SK-N-SH treated with all-trans-retinoic acid at 6 μM for 48 hours (cell line): ENCODE data around the gene CLDN15.

Source experiments
- ATAC-seq: fragments of 200-7000 bp; cut with Tn5 transposase; 3 replicates; pipeline ENCODE4 v1.9.1; 2020; ENCODE audit warnings: mild to moderate bottlenecking, moderate library complexity
- ARNTL ChIP-seq: fragments of 450-650 bp; formaldehyde crosslinking; IDR thresholded peaks from 2 replicates; pipeline ENCODE4 v1.5.0; 2020; ENCODE audit warnings: low read depth, mild to moderate bottlenecking, moderate library complexity, borderline replicate concordance
- BACH2 ChIP-seq: fragments of 250-450 bp; sonication (Bioruptor Pico); IDR thresholded peaks from 2 replicates; pipeline ENCODE4 v1.9.0; 2021; ENCODE audit warnings: mild to moderate bottlenecking, borderline replicate concordance
- CSDC2 ChIP-seq: fragments of 250-450 bp; sonication (Bioruptor Pico); IDR thresholded peaks from 2 replicates; pipeline ENCODE4 v1.5.0; 2020; ENCODE audit warnings: mild to moderate bottlenecking, moderate library complexity
- ESRRG ChIP-seq: fragments of 250-450 bp; sonication (Bioruptor Pico); IDR thresholded peaks from 2 replicates; pipeline ENCODE4 v1.6.1; 2021; ENCODE audit warnings: mild to moderate bottlenecking
- GLIS3 ChIP-seq: fragments of 250-450 bp; sonication (Bioruptor Pico); IDR thresholded peaks from 2 replicates; pipeline ENCODE4 v1.5.0; 2020; ENCODE audit warnings: mild to moderate bottlenecking, moderate library complexity
- ISL1 ChIP-seq: fragments of 250-450 bp; sonication (Bioruptor Pico); IDR thresholded peaks from 2 replicates; pipeline ENCODE4 v2.1.2; 2022; ENCODE audit warnings: mild to moderate bottlenecking, moderate library complexity
- OSR1 ChIP-seq: fragments of 250-450 bp; sonication (Bioruptor Pico); IDR thresholded peaks from 2 replicates; pipeline ENCODE4 v1.8.0; 2022; ENCODE audit warnings: moderate library complexity, mild to moderate bottlenecking, inconsistent platforms
- PPARA ChIP-seq: fragments of 250-450 bp; sonication (Bioruptor Pico); IDR thresholded peaks from 2 replicates; pipeline ENCODE4 v1.5.0; 2020; ENCODE audit warnings: mild to moderate bottlenecking, borderline replicate concordance
- RARB ChIP-seq: fragments of 250-450 bp; sonication (Bioruptor Pico); IDR thresholded peaks from 2 replicates; pipeline ENCODE4 v1.8.0; 2021; ENCODE audit warnings: mild to moderate bottlenecking, moderate library complexity
- SNAI2 ChIP-seq: fragments of 250-450 bp; sonication (Bioruptor Pico); IDR thresholded peaks from 2 replicates; pipeline ENCODE4 v1.5.0; 2020; ENCODE audit warnings: mild to moderate bottlenecking, moderate library complexity
- TCF4 ChIP-seq: fragments of 250-450 bp; sonication (Bioruptor Pico); IDR thresholded peaks from 2 replicates; pipeline ENCODE4 v1.8.0; 2021; ENCODE audit warnings: mild to moderate bottlenecking, moderate library complexity, borderline replicate concordance
- ZC3H10 ChIP-seq: fragments of 250-450 bp; sonication (Bioruptor Pico); IDR thresholded peaks from 2 replicates; pipeline ENCODE4 v1.5.1; 2021; ENCODE audit warnings: mild to moderate bottlenecking, moderate library complexity
- ZFP3 ChIP-seq: fragments of 250-450 bp; sonication (Bioruptor Pico); IDR thresholded peaks from 2 replicates; pipeline ENCODE4 v1.5.0; 2020; ENCODE audit warnings: mild to moderate bottlenecking, moderate library complexity
- ZFP30 ChIP-seq: fragments of 450-650 bp; formaldehyde crosslinking; IDR thresholded peaks from 2 replicates; pipeline ENCODE4 v1.5.0; 2022; ENCODE audit warnings: mild to moderate bottlenecking, moderate library complexity
- ZNF70 ChIP-seq: fragments of 450-650 bp; formaldehyde crosslinking; IDR thresholded peaks from 2 replicates; pipeline ENCODE4 v1.5.0; 2020; ENCODE audit warnings: mild to moderate bottlenecking, moderate library complexity
- ZNF8 ChIP-seq: fragments of 450-650 bp; formaldehyde crosslinking; IDR thresholded peaks from 2 replicates; pipeline ENCODE4 v1.5.0; 2020; ENCODE audit warnings: mild to moderate bottlenecking, moderate library complexity
- TF ChIP-seq, protein P1 (sequence below): fragments of 250-450 bp; sonication (Bioruptor Pico); IDR thresholded peaks from 2 replicates; pipeline ENCODE4 v1.8.0; 2020; ENCODE audit warnings: mild to moderate bottlenecking, moderate library complexity, borderline replicate concordance
- TF ChIP-seq, protein P2 (sequence below): fragments of 250-450 bp; sonication (Bioruptor Pico); IDR thresholded peaks from 2 replicates; pipeline ENCODE4 v1.5.0; 2020; ENCODE audit warnings: mild to moderate bottlenecking, moderate library complexity
- TF ChIP-seq, protein P3 (sequence below): fragments of 250-450 bp; sonication (Bioruptor Pico); IDR thresholded peaks from 2 replicates; pipeline ENCODE4 v1.8.0; 2021; ENCODE audit warnings: low read depth, mild to moderate bottlenecking, moderate library complexity, borderline replicate concordance
- TF ChIP-seq, protein P4 (sequence below): fragments of 250-450 bp; sonication (Bioruptor Pico); IDR thresholded peaks from 2 replicates; pipeline ENCODE4 v1.5.1; 2020; ENCODE audit warnings: low read depth, mild to moderate bottlenecking, moderate library complexity
- TF ChIP-seq, protein P5 (sequence below): fragments of 250-450 bp; sonication (Bioruptor Pico); IDR thresholded peaks from 2 replicates; pipeline ENCODE4 v1.5.1; 2021; ENCODE audit warnings: mild to moderate bottlenecking, moderate library complexity

CLDN15 gene

DNA sequence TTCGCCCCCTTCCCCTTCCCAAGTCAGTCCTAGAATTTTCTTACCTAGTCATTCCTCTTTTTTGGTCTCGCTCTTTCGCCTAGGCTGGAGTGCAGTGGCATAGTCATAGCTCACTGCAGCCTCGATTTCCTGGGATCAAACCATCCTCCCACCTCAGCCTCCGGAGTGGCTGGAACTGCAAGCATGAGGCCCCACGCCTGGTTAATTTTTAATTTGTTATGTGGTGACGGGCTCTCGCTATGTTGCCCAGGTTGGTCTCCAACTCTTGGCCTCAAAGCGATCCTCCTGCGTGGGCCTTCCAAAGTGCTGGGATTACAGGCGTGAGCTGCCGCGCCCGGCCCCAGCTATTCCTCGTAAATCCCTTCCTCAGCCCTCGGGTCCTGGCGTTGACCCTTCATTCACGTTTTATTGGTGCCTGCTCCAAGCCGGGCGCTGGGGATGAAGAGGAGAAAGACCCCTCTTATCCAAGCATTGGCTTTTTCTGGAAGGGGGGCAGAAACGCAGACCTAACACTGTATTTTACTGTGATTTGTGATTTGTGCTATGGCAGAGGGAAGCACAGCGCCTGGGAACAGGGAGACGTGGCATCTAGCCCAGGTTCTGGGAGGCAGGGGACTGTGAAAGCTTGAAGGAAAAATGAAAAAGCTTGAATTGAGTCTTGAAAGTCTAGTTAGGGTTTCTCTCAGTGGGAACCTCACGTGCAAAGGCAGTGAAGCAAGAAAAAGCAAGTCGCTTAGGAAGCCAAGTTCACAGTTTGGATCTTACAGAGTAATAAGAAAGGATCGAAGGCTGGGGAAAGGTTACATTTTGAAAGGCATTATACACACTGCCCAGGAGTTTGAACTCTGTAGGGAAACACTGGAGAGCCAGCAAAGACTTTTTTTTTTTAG is 19.1 kb downstream of the CLDN15 start:
- TF ChIP-seq GLIS3 (no peak), BACH2 (CRISPR knock-in tag) (no peak), ISL1 (CRISPR knock-in tag) (no peak), ESRRG (CRISPR knock-in tag) (no peak), SNAI2 (CRISPR knock-in tag) (no peak), PPARA (CRISPR knock-in tag) (no peak), ZC3H10 (CRISPR knock-in tag) (no peak), ZNF70 (CRISPR knock-in tag) (no peak), ARNTL (CRISPR knock-in tag) (no peak), CSDC2 (CRISPR knock-in tag) (no peak), ZFP30 (CRISPR knock-in tag) (no peak), OSR1 (no peak), ZFP3 (CRISPR knock-in tag) (no peak), RARB (CRISPR knock-in tag) (no peak), TCF4 (no peak)
- TF ChIP-seq, protein P1, sequence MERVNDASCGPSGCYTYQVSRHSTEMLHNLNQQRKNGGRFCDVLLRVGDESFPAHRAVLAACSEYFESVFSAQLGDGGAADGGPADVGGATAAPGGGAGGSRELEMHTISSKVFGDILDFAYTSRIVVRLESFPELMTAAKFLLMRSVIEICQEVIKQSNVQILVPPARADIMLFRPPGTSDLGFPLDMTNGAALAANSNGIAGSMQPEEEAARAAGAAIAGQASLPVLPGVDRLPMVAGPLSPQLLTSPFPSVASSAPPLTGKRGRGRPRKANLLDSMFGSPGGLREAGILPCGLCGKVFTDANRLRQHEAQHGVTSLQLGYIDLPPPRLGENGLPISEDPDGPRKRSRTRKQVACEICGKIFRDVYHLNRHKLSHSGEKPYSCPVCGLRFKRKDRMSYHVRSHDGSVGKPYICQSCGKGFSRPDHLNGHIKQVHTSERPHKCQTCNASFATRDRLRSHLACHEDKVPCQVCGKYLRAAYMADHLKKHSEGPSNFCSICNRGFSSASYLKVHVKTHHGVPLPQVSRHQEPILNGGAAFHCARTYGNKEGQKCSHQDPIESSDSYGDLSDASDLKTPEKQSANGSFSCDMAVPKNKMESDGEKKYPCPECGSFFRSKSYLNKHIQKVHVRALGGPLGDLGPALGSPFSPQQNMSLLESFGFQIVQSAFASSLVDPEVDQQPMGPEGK (CRISPR knock-in tag), result no peak
- TF ChIP-seq, protein P2, sequence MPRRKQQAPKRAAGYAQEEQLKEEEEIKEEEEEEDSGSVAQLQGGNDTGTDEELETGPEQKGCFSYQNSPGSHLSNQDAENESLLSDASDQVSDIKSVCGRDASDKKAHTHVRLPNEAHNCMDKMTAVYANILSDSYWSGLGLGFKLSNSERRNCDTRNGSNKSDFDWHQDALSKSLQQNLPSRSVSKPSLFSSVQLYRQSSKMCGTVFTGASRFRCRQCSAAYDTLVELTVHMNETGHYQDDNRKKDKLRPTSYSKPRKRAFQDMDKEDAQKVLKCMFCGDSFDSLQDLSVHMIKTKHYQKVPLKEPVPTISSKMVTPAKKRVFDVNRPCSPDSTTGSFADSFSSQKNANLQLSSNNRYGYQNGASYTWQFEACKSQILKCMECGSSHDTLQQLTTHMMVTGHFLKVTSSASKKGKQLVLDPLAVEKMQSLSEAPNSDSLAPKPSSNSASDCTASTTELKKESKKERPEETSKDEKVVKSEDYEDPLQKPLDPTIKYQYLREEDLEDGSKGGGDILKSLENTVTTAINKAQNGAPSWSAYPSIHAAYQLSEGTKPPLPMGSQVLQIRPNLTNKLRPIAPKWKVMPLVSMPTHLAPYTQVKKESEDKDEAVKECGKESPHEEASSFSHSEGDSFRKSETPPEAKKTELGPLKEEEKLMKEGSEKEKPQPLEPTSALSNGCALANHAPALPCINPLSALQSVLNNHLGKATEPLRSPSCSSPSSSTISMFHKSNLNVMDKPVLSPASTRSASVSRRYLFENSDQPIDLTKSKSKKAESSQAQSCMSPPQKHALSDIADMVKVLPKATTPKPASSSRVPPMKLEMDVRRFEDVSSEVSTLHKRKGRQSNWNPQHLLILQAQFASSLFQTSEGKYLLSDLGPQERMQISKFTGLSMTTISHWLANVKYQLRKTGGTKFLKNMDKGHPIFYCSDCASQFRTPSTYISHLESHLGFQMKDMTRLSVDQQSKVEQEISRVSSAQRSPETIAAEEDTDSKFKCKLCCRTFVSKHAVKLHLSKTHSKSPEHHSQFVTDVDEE (CRISPR knock-in tag), result no peak
- TF ChIP-seq, protein P3, sequence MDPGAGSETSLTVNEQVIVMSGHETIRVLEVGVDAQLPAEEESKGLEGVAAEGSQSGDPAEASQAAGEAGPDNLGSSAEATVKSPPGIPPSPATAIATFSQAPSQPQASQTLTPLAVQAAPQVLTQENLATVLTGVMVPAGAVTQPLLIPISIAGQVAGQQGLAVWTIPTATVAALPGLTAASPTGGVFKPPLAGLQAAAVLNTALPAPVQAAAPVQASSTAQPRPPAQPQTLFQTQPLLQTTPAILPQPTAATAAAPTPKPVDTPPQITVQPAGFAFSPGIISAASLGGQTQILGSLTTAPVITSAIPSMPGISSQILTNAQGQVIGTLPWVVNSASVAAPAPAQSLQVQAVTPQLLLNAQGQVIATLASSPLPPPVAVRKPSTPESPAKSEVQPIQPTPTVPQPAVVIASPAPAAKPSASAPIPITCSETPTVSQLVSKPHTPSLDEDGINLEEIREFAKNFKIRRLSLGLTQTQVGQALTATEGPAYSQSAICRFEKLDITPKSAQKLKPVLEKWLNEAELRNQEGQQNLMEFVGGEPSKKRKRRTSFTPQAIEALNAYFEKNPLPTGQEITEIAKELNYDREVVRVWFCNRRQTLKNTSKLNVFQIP, result no peak
- TF ChIP-seq, protein P4, sequence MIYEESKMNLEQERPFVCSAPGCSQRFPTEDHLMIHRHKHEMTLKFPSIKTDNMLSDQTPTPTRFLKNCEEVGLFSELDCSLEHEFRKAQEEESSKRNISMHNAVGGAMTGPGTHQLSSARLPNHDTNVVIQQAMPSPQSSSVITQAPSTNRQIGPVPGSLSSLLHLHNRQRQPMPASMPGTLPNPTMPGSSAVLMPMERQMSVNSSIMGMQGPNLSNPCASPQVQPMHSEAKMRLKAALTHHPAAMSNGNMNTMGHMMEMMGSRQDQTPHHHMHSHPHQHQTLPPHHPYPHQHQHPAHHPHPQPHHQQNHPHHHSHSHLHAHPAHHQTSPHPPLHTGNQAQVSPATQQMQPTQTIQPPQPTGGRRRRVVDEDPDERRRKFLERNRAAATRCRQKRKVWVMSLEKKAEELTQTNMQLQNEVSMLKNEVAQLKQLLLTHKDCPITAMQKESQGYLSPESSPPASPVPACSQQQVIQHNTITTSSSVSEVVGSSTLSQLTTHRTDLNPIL, result no peak
- TF ChIP-seq, protein P5, sequence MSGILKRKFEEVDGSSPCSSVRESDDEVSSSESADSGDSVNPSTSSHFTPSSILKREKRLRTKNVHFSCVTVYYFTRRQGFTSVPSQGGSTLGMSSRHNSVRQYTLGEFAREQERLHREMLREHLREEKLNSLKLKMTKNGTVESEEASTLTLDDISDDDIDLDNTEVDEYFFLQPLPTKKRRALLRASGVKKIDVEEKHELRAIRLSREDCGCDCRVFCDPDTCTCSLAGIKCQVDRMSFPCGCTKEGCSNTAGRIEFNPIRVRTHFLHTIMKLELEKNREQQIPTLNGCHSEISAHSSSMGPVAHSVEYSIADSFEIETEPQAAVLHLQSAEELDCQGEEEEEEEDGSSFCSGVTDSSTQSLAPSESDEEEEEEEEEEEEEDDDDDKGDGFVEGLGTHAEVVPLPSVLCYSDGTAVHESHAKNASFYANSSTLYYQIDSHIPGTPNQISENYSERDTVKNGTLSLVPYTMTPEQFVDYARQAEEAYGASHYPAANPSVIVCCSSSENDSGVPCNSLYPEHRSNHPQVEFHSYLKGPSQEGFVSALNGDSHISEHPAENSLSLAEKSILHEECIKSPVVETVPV (CRISPR knock-in tag), result no peak

DNA sequence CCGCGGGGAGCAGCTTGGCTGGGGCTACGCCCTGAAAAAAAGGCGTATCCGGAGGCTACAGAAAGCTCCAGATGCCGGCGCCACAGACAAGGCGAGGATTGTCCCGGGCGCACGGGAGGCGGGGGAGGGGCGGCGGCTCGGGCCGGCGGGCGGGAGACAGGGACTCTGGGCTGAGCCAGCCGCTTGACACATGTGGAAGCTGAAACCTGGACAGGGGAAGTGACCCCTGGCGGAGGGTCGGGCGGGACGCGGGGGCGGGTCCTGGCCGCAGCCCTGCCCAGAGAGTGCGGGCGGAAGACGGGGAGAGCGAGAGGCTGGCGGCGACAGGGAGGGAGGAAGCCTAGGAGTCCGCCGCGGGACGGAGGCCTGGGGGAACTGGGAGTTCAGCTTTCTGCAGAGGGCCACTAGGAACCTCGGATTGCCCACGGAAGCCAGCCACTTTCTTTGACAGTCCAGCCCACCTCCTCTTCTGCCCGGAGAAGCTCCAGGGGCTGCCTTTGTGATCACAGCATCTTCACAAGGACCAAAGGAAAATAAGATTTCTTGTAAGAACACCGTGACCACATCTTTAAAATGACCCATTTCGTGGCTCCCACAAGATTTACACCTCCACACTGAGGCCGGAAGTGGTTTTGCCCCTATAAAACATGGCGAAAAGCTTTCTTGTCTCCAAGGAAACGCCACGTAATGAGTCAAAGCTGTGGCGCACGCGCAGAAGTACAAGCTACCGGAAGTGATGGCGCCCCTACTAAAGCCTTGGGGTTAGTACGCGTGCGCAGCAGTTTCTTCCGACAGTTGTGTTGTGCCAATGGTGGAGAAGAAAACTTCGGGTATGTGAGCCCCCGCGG is 20.0 kb downstream of the CLDN15 start, which contains the start of the genes PLOD3 and ZNHIT1:
Gene PLOD3, minus strand, starts transcription at position 194 of the 848 bp plus-strand sequence. CDS start 307 bp downstream, outside the sequence.
Gene ZNHIT1, plus strand, starts transcription at position 778 of the 848 bp plus-strand sequence. Its CDS starts 31 bp downstream, at position 809.
- peak; percentile 91 for ATAC-seq
- TF ChIP-seq, protein P1 (CRISPR knock-in tag), result no peak
- TF ChIP-seq ZNF70 (CRISPR knock-in tag) (no peak), GLIS3 (0 out of 2 replicates have a peak, but pooled peaks have one; percentile 70), CSDC2 (CRISPR knock-in tag) (0 out of 2 replicates have a peak, but pooled peaks have one; percentile 53), ZNF8 (CRISPR knock-in tag) (no peak), ESRRG (CRISPR knock-in tag) (no peak), ZC3H10 (CRISPR knock-in tag) (no peak), BACH2 (CRISPR knock-in tag) (no peak), ZFP30 (CRISPR knock-in tag) (no peak)
- TF ChIP-seq, protein P2 (CRISPR knock-in tag), result peak; percentile 50; the same call in 1 of the 2 replicates
- TF ChIP-seq, protein P5 (CRISPR knock-in tag), result no peak

More for the DNA sequence above, 19.1 kb downstream of the CLDN15 start:
- peak; percentile 5 for ATAC-seq
